GM18870 (cell line): Measurements from ENCODE around the gene RABEPK.
"Not testable (repeated sequence)": the region's sequence is repeated elsewhere in the genome, so short reads cannot be mapped to it uniquely, and the experiment has no call there.

ENCODE experiments used
- ATAC-seq: cut with Tn5 transposase; IDR thresholded peaks from one replicate; pipeline ENCODE4 v1.9.1; 2021; ENCODE audit warnings: moderate library complexity; ENCODE audit not compliant: unreplicated experiment

RABEPK gene

DNA sequence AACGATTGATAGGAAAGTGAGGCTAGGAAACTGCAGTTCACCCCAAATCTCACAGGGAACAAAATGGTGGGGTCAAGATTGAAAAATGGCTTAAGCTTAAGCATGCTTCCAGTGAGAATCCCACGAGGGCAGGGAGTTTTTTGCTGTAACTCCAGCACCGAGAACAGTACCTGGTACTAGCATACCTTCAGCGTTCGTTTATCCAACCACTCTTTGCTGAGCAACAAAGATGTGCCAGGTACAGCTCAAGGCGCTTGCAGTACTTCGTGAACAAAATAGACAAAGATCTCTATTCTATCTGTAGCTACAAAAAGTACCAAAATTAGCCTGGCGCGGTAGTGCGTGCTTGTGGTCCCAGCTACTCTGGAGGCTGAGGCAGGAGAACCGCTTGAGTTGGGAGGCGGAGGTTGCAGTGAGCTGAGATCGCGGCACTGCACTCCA lies 10.0 kb upstream of the RABEPK start:
- no peak for ATAC-seq

DNA sequence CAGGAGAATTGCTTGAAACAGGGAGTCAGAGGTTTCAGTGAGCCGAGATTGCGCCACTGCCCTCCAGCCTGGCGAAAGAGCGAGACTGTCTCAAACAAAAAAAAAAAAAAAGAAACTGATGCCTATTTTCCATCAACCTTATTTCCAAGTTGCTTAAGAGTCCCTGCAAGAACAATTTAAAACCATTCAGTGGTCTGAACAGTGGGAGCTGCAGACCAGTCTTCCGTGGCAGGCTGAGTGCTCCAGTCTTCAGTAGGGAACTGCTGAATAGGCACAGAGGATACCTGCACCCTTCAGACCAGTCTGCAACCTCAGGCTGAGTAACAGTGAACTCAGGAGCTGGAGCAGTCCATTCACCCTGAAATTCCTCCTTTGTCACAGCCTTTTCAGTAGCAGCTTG lies 5.9 kb upstream of the RABEPK start:
- ATAC-seq: not testable (repeated sequence)

DNA sequence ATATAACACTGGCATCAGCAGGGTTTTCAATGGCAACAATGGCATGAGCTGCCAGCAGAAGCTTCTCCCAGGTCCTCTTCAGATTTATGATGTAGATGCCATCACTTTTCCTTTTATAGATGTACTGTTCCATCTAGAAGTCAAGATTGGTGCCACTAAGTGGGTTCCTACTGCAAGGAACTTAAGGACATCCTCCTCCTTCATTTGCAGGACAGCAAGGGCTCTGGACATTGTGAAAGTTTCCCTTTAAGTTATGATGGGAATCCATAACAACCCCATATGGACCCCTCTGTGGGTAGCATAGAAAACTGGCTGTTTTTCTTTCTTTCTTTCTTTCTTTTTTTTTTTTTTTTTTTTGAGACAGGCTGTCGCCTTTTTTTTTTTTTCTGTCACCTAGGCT lies 4.8 kb upstream of the RABEPK start:
- ATAC-seq: not testable (repeated sequence)

- ATAC-seq: no peak
These were observed 2.7 kb downstream of the RABEPK start for GRCh38 chr9:125202846-125203618.

GRCh38 chr9:125204477-125204876 lies 4.1 kb downstream of the RABEPK start:
- ATAC-seq: no peak

DNA sequence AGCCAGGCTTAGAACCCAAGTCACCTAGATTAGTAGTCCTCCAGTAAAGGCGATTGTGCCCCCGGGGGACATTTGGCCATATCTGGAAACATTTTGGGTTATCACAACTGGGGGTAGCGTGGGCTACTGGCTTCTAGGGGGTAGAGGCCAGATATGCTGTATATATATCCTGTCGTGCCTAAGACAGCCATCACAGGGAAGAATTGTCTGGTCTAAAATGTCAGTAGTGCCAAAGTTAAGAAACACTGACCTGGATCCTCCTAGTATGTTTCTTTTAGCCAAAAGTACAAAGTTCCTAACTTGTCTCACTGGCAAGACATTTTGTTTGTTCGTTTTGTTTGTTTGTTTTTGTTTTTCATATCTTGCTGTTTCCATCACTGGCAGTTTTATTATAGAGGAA lies 13.8 kb downstream of the RABEPK start:
- no peak for ATAC-seq

GRCh38 chr9:125218621-125219020 lies 18.3 kb downstream of the RABEPK start:
- no peak for ATAC-seq

GRCh38 chr9:125224858-125225257 lies 24.5 kb downstream of the RABEPK start:
- not testable (repeated sequence) for ATAC-seq

DNA sequence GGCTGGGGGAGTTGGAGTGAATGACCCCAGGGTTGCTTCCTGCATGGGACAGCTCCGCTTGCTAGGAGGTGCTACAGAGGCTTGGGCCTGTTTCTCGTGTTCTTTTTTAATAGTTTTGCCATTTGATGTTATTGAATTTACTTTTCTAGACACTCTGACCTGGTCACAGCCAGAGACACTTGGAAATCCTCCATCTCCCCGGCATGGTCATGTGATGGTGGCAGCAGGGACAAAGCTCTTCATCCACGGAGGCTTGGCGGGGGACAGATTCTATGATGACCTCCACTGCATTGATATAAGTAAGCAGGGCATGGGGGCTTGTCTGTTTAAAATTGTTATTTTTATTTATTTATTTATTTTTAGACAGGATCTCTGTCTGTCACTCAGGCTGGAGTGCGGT lies 27.4 kb downstream of the RABEPK start:
- ATAC-seq: no peak

DNA sequence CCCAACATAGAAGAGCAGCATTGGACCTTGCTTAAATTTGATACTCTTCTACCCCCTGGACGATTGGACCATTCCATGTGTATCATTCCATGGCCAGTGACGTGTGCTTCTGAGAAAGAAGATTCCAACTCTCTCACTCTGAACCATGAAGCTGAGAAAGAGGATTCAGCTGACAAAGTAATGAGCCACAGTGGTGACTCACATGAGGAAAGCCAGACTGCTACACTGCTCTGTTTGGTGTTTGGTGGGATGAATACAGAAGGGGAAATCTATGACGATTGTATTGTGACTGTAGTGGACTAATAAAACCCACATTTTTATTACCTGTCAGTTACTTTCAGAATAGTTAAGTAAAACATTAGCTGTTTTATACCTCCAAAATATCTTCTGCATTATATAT lies 33.3 kb downstream of the RABEPK start:
- ATAC-seq: no peak

GRCh38 chr9:125234099-125234498 lies 33.8 kb downstream of the RABEPK start:
- not testable (repeated sequence) for ATAC-seq

- ATAC-seq: no peak
These were observed 35.6 kb downstream of the RABEPK start for GRCh38 chr9:125235804-125236519.

GRCh38 chr9:125236520-125237159 lies 36.3 kb downstream of the RABEPK start:
- not testable (repeated sequence) for ATAC-seq

GRCh38 chr9:125238127-125238914 lies 38.0 kb downstream of the RABEPK start:
- no peak for ATAC-seq

DNA sequence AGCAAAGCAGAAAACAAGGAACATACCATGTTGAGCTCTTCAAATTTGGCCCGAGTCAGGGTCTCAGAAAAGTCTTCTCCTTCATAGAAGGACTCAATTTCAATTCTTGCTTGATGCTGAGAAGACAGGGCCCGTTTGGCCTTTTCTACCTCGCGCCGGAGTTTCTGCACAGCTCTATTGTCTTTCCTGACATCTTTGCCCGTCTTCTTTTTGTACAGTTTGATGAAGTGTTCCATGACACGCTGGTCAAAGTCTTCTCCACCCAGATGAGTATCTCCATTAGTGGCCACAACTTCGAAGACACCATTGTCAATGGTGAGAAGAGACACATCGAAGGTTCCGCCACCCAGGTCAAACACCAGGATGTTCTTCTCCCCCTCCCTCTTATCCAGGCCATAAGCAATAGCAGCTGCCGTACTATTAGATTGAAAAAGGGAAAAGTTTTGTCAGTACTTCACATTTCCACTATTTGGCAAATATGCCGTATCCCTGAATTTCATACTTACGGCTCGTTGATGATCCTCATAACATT lies 38.6 kb downstream of the RABEPK start:
- ATAC-seq: no peak

- no peak for ATAC-seq
These were observed 39.6 kb downstream of the RABEPK start for GRCh38 chr9:125239631-125240597.

DNA sequence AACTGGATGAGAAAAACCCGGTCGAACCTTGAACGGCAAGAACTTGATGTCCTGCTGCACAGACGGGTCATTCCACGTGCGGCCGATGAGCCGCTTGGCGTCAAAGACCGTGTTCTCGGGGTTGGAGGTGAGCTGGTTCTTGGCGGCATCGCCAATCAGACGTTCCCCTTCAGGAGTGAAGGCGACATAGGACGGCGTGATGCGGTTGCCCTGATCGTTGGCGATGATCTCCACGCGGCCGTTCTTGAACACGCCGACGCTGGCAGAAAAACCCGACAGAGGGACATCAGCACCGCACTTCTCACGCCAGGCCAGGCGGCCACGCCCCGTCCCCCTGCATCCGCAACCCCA lies 40.3 kb downstream of the RABEPK start:
- no peak for ATAC-seq

- peak; percentile 88 for ATAC-seq
These were observed 40.9 kb downstream of the RABEPK start, which contains the start of gene HSPA5 for GRCh38 chr9:125241000-125241862. Gene HSPA5 (minus strand): TSS chr9:125241343. CDS start chr9:125241126, 217 bp downstream.
